IMR-90 (cell line): Measurements from ENCODE around the gene PDE8B. TPM values are rescaled to one million over a fixed set of nuclear protein-coding genes. Genes with fewer than 3 reads are reported as not detected.

Experiments used
- ATAC-seq: fragments of 200-7000 bp; cut with Tn5 transposase; 2 replicates; pipeline ENCODE4 v1.9.1; 2020; ENCODE audit warnings: low read depth, mild to moderate bottlenecking, moderate library complexity
- BruUV-seq: library from RNA; stranded (reverse); fragments of 400-500 nt; replicated peaks from 2 replicates; lab custom pipeline; 2021; lab: Mats Ljungman, UMichigan
- CTCF ChIA-PET: fragments of 300-600 bp; formaldehyde crosslinking; extraction: SDS; loops from one replicate; lab custom pipeline; 2021; ENCODE audit warnings: antibody characterized with exemption; lab: Yijun Ruan, JAX
- POLR2A ChIA-PET: fragments of 300-600 bp; sonication (Branson Sonifier 250); formaldehyde crosslinking; loops from one replicate; lab custom pipeline; 2022; ENCODE audit warnings: antibody characterized with exemption; ENCODE audit not compliant: unreplicated experiment; lab: Charles Lee
- DNase-seq: peaks from one replicate; pipeline ENCODE4 v3.0.0; 2013
- H2AFZ ChIP-seq: replicated peaks from 2 replicates; pipeline ENCODE3; 2013; ENCODE audit warnings: low read length, mild to moderate bottlenecking; ENCODE audit not compliant: poor library complexity
- H2AK5ac ChIP-seq: 2 replicates; pipeline ENCODE4 v1.6.1; 2013; ENCODE audit warnings: low read depth, low read length, inconsistent platforms
- H2AK9ac ChIP-seq: replicated peaks from 2 replicates; pipeline ENCODE3; 2013; ENCODE audit warnings: mild to moderate bottlenecking, low read depth, low read length, moderate library complexity; ENCODE audit not compliant: poor library complexity
- H2BK120ac ChIP-seq: 2 replicates; pipeline ENCODE4 v1.6.1; 2013; ENCODE audit warnings: low read depth, low read length, inconsistent platforms
- H2BK15ac ChIP-seq: 3 replicates; pipeline ENCODE4 v1.6.1; 2013; ENCODE audit warnings: low read depth, low read length, inconsistent platforms
- H2BK20ac ChIP-seq: 2 replicates; pipeline ENCODE4 v1.6.1; 2013; ENCODE audit warnings: low read depth, mild to moderate bottlenecking, inconsistent platforms, low read length, moderate library complexity
- H2BK5ac ChIP-seq: 2 replicates; pipeline ENCODE4 v1.6.1; 2013; ENCODE audit warnings: mild to moderate bottlenecking, low read depth, low read length, inconsistent platforms; ENCODE audit not compliant: poor library complexity, severe bottlenecking
- H3K14ac ChIP-seq: replicated peaks from 2 replicates; pipeline ENCODE4 v1.6.1; 2013; ENCODE audit warnings: low read depth, low read length, inconsistent platforms
- H3K18ac ChIP-seq: 2 replicates; pipeline ENCODE4 v1.6.1; 2013; ENCODE audit warnings: low read depth, low read length, control low read depth
- H3K23ac ChIP-seq: 2 replicates; pipeline ENCODE4 v1.6.1; 2013; ENCODE audit warnings: low read depth, low read length, inconsistent platforms
- H3K27ac ChIP-seq: 2 replicates; pipeline ENCODE4 v1.5.1; 2013; ENCODE audit warnings: mild to moderate bottlenecking, control low read depth, low read length; ENCODE audit not compliant: insufficient read depth
- H3K27me3 ChIP-seq: 2 replicates; pipeline ENCODE4 v1.6.1; 2013; ENCODE audit warnings: low read length; ENCODE audit not compliant: control insufficient read depth, insufficient read depth
- H3K36me3 ChIP-seq: 2 replicates; pipeline ENCODE4 v1.6.1; 2013; ENCODE audit warnings: low read length, mixed read lengths; ENCODE audit not compliant: control insufficient read depth, insufficient read depth
- H3K4ac ChIP-seq: 2 replicates; pipeline ENCODE4 v1.6.1; 2013; ENCODE audit warnings: low read depth, low read length, inconsistent platforms
- H3K4me1 ChIP-seq: 2 replicates; pipeline ENCODE4 v1.6.1; 2013; ENCODE audit warnings: low read length, mixed read lengths; ENCODE audit not compliant: control insufficient read depth, insufficient read depth
- H3K4me2 ChIP-seq: 2 replicates; pipeline ENCODE4 v1.6.1; 2013; ENCODE audit warnings: low read depth, mild to moderate bottlenecking, control low read depth, low read length, moderate library complexity
- H3K4me3 ChIP-seq: 2 replicates; pipeline ENCODE4 v1.5.1; 2013; ENCODE audit warnings: low read depth, mild to moderate bottlenecking, control low read depth, low read length, moderate library complexity; ENCODE audit not compliant: insufficient read depth
- H3K56ac ChIP-seq: 2 replicates; pipeline ENCODE4 v1.6.1; 2013; ENCODE audit warnings: low read length, inconsistent platforms; ENCODE audit not compliant: insufficient read depth; ENCODE audit errors: extremely low read depth
- H3K79me1 ChIP-seq, 2 experiments: 2 replicates each; pipeline ENCODE4 v1.6.1; 2013; ENCODE audit warnings: low read length in 2 of 2, inconsistent platforms in 1 of 2, low read depth in 1 of 2
- H3K9ac ChIP-seq: 2 replicates; pipeline ENCODE4 v1.6.1; 2013; ENCODE audit warnings: low read depth, low read length, control low read depth
- H3K9me1 ChIP-seq: 2 replicates; pipeline ENCODE4 v1.6.1; 2013; ENCODE audit warnings: low read length, inconsistent platforms; ENCODE audit not compliant: insufficient read depth
- H3K9me3 ChIP-seq: 2 replicates; pipeline ENCODE4 v1.6.1; 2013; ENCODE audit warnings: low read length; ENCODE audit not compliant: control insufficient read depth, insufficient read depth
- H4K20me1 ChIP-seq: 2 replicates; pipeline ENCODE4 v1.6.1; 2013; ENCODE audit warnings: low read length, inconsistent platforms; ENCODE audit not compliant: insufficient read depth
- H4K5ac ChIP-seq: 2 replicates; pipeline ENCODE4 v1.6.1; 2013; ENCODE audit warnings: mild to moderate bottlenecking, low read depth, low read length, control low read depth
- H4K8ac ChIP-seq, 2 experiments: 2 replicates each; pipeline ENCODE4 v1.6.1; 2013; ENCODE audit warnings: low read depth in 2 of 2, low read length in 2 of 2, control low read depth in 1 of 2, inconsistent platforms in 1 of 2
- H4K91ac ChIP-seq: 2 replicates; pipeline ENCODE4 v1.6.1; 2013; ENCODE audit warnings: low read depth, low read length, inconsistent platforms; ENCODE audit not compliant: insufficient read depth
- RFX5 ChIP-seq: IDR thresholded peaks from 2 replicates; pipeline ENCODE4 v1.8.0; 2012; ENCODE audit warnings: low read depth, mild to moderate bottlenecking, low read length, moderate library complexity
- WGBS, 2 experiments: methylation state at CpG; one replicate each; pipeline versions ENCODE4 v1.1.5 to v1.1.7; 2013; ENCODE audit warnings: missing lambda C conversion rate in 2 of 2; ENCODE audit not compliant: insufficient read length in 1 of 2; ENCODE audit errors: extremely low coverage in 2 of 2; 5-methylcytosine and 5-hydroxymethylcytosine counted together
- dilution Hi-C: fragments of 300-500 bp; cut with HindIII; formaldehyde crosslinking; loops from one replicate; pipeline ENCODE4 v1.14.3; 2018; ENCODE audit warnings: low sequenced_read_pairs; ENCODE audit not compliant: unreplicated experiment
- in situ Hi-C: fragments of 300-500 bp; cut with MboI; formaldehyde crosslinking; loops from 3 replicates; pipeline ENCODE4 v1.14.3; 2019; ENCODE audit warnings: low sequenced_read_pairs, inconsistent platforms, mixed read lengths
- intact Hi-C: fragments of 100-400 bp; cut with micrococcal nuclease; formaldehyde crosslinking; loops from 2 replicates; pipeline ENCODE4 v1.10.0; 2022
- polyA plus RNA-seq, 3 experiments: library from polyadenylated mRNA; depleted of rRNA; stranded (reverse); fragments of >200 nt; gene quantifications; 2 replicates each; pipeline ENCODE4 v1.2.3, GENCODE V29; 2012; ENCODE audit warnings: low replicate concordance in 1 of 3
- total RNA-seq: library from RNA; depleted of rRNA; stranded (reverse); fragments of >200 nt; gene quantifications from 2 replicates; pipeline ENCODE4 v1.2.3, GENCODE V29; 2012
- TF ChIP-seq, protein P1 (sequence below): fragments of 150-350 bp; IDR thresholded peaks from 2 replicates; pipeline ENCODE4 v1.6.1; 2016; ENCODE audit warnings: low read depth, mild to moderate bottlenecking, low read length, moderate library complexity, borderline replicate concordance

Gene PDE8B
- total and polyA plus RNA-seq, 2 of the 4 experiments (the other 2 are of a cell fraction), result under 0.01 to 0.03 TPM

DNA sequence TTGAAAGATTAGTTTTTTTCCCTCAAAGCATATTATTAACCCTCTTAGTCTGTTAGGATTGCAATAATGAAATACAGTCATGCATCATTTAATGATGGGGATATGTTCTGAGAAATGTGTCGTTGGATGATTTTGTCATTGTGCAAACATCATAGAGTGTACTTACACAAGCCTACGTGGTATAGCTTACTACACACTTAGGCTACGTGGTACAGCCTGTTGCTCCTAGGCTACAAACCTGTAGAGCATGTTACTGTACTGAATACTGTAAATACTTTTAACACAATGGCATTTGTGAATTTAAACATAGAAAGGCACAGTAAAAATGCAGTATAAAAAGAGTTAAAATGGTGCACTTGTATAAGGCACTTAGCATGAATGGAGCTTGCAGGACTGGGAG is 132.7 kb downstream of the PDE8B start:
- POLR2A ChIA-PET, result interaction anchor here (0.6 kb wide), 2 partner anchors 12 to 39 kb away, joined by 4 to 6 read pairs; no protein-coding TSS in a partner anchor
- no CpG with 5 or more reads among the region's 3 CpGs for WGBS, 2 experiments
- H2BK15ac ChIP-seq, result no peak overlapping the region
- no peak overlapping the region for H3K14ac ChIP-seq
- H2AFZ ChIP-seq, result no peak overlapping the region
- no peak overlapping the region for H3K23ac ChIP-seq
- H2AK9ac ChIP-seq, result no peak overlapping the region
- no peaks in the 10 kb centered on the region for H3K4me1 ChIP-seq
- H4K5ac ChIP-seq, result no peak overlapping the region
- no peak for ATAC-seq
- peaks cover 13% of the 10 kb centered on the region for H3K27me3 ChIP-seq
- no peak overlapping the region for H3K18ac ChIP-seq
- H3K9ac ChIP-seq, result no peak overlapping the region
- no peak overlapping the region for H2BK120ac ChIP-seq
- BruUV-seq, result no TSS peak
- in situ Hi-C loops, result no loop called here
- H2AK5ac ChIP-seq, result no peak overlapping the region
- no peak overlapping the region for H3K4me2 ChIP-seq
- dilution Hi-C loops, result no loop called here
- no peak overlapping the region for H3K4me3 ChIP-seq
- H3K9me1 ChIP-seq, result no peaks in the 10 kb centered on the region
- DNase-seq, result no peak
- H3K27ac ChIP-seq, result no peak overlapping the region
- H4K20me1 ChIP-seq, result no peaks in the 10 kb centered on the region
- H4K8ac ChIP-seq, result no peak overlapping the region
- CTCF ChIA-PET, result interaction anchor here (0.7 kb wide), 1 partner anchor 32 kb away, joined by 3 read pairs; no protein-coding TSS in a partner anchor
- no peak overlapping the region for H3K4ac ChIP-seq
- no peak overlapping the region for H4K91ac ChIP-seq
- H3K56ac ChIP-seq, result no peak overlapping the region
- TF ChIP-seq RFX5, result no peak
- TF ChIP-seq, protein P1, sequence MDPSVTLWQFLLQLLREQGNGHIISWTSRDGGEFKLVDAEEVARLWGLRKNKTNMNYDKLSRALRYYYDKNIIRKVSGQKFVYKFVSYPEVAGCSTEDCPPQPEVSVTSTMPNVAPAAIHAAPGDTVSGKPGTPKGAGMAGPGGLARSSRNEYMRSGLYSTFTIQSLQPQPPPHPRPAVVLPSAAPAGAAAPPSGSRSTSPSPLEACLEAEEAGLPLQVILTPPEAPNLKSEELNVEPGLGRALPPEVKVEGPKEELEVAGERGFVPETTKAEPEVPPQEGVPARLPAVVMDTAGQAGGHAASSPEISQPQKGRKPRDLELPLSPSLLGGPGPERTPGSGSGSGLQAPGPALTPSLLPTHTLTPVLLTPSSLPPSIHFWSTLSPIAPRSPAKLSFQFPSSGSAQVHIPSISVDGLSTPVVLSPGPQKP, result no peak
- no peaks in the 10 kb centered on the region for H3K36me3 ChIP-seq
- no peaks in the 10 kb centered on the region for H3K9me3 ChIP-seq
- no peaks in the 10 kb centered on the region for H3K79me1 ChIP-seq
- H2BK5ac ChIP-seq, result no peak overlapping the region
- intact Hi-C loops, result no loop called here
- no peak overlapping the region for H2BK20ac ChIP-seq
